ENCODE measurements around the gene AFF2. TPM values are rescaled to one million over a fixed set of nuclear protein-coding genes. Genes with fewer than 3 reads are reported as not detected.

AFF2 gene
- total and polyA plus RNA-seq, 8 donors, result 0.04 to 0.93 (median 0.41) TPM

GRCh38 chrX:148928811-148929210 is 428.4 kb downstream of the AFF2 start:
- H3K27me3 ChIP-seq, result peaks cover 0 to 3% (median 0%) of the 10 kb centered on the region in 4 donors
- no peaks in the 10 kb centered on the region for H3K9me3 ChIP-seq
- no peak for DNase-seq
- no peak for FAIRE-seq
- H3K27ac ChIP-seq, result no peak overlapping the region
- H3K4me1 ChIP-seq, result no peaks in the 10 kb centered on the region
- no peaks in the 10 kb centered on the region for H3K36me3 ChIP-seq
- intact Hi-C loops (cut with DNase I), result no loop called here
- TF ChIP-seq CTCF (IDR thresholded peaks at IDR 0.05), result no peak
- no peak overlapping the region for H3K4me3 ChIP-seq
- 17 to 26% methylated on average over 1 of the region's 1 CpG for WGBS, 2 donors
- ATAC-seq, result no peak

GRCh38 chrX:148929686-148930085 is 429.3 kb downstream of the AFF2 start:
- Histone ChIP-seq H3K4me3 (no peak overlapping the region), H3K27me3 (peaks cover 0 to 3% (median 0%) of the 10 kb centered on the region in 4 donors), H3K27ac (no peak overlapping the region), H3K36me3 (no peaks in the 10 kb centered on the region), H3K9me3 (no peaks in the 10 kb centered on the region), H3K4me1 (no peaks in the 10 kb centered on the region)
- intact Hi-C loops (cut with DNase I), result no loop called here
- no peak for FAIRE-seq
- 54 to 64% methylated on average over 3 of the region's 3 CpGs for WGBS, 2 donors
- no peak for ATAC-seq
- no peak for DNase-seq
- TF ChIP-seq CTCF (IDR thresholded peaks at IDR 0.05), result no peak

- Histone ChIP-seq H3K4me1 (no peaks in the 10 kb centered on the region), H3K9me3 (no peaks in the 10 kb centered on the region), H3K36me3 (no peaks in the 10 kb centered on the region), H3K4me3 (no peak overlapping the region), H3K27ac (no peak overlapping the region), H3K27me3 (peaks cover 0 to 3% (median 0%) of the 10 kb centered on the region in 4 donors)
- ATAC-seq (no peak), FAIRE-seq (no peak), DNase-seq (no peak)
- TF ChIP-seq CTCF (IDR thresholded peaks at IDR 0.05), result no peak
- intact Hi-C loops (cut with DNase I), result no loop called here
- WGBS, 2 donors, result 65 to 68% methylated on average over 2 of the region's 2 CpGs
These were observed 429.9 kb downstream of the AFF2 start for GRCh38 chrX:148930206-148930729.

- no peak for TF ChIP-seq CTCF (IDR thresholded peaks at IDR 0.05)
- no peaks in the 10 kb centered on the region for H3K9me3 ChIP-seq
- intact Hi-C loops (cut with DNase I), result no loop called here
- no peak overlapping the region for H3K27ac ChIP-seq
- ATAC-seq (no peak), FAIRE-seq (no peak), DNase-seq (no peak)
- WGBS, 2 donors, result 74 to 78% methylated on average over 4 of the region's 4 CpGs
- no peak overlapping the region for H3K4me3 ChIP-seq
- H3K36me3 ChIP-seq, result no peaks in the 10 kb centered on the region
- no peaks in the 10 kb centered on the region for H3K4me1 ChIP-seq
- H3K27me3 ChIP-seq, result peaks cover 0 to 3% (median 0%) of the 10 kb centered on the region in 4 donors
These were observed 433.5 kb downstream of the AFF2 start for GRCh38 chrX:148933881-148934280.

- H3K4me3 ChIP-seq, result no peak overlapping the region
- peaks cover 0 to 25% (median 0%) of the 10 kb centered on the region in 4 donors for H3K27me3 ChIP-seq
- DNase-seq, result no peak
- no peaks in the 10 kb centered on the region for H3K9me3 ChIP-seq
- H3K4me1 ChIP-seq, result no peaks in the 10 kb centered on the region
- 69 to 74% methylated on average over 4 of the region's 4 CpGs for WGBS, 2 donors
- no peak for FAIRE-seq
- intact Hi-C loops (cut with DNase I), result no loop called here
- no peak overlapping the region for H3K27ac ChIP-seq
- H3K36me3 ChIP-seq, result no peaks in the 10 kb centered on the region
- ATAC-seq, result no peak
- TF ChIP-seq CTCF (IDR thresholded peaks at IDR 0.05), result no peak
These were observed 437.9 kb downstream of the AFF2 start for GRCh38 chrX:148938348-148938747.
